ENCODE data around the gene RASGRP3.

GRCh38 chr2:33518200-33518599 is 41.8 kb downstream of the RASGRP3 start:
- TF ChIP-seq TEAD4 (IDR thresholded peaks at IDR 0.05; ENCODE audit: borderline replicate concordance, insufficient read depth) (no peak), POLR2AphosphoS5 (IDR thresholded peaks at IDR 0.05; ENCODE audit: low read depth, low read length) (no peak), EP300 (IDR thresholded peaks at IDR 0.05; ENCODE audit: borderline replicate concordance in 1 of 2, low read depth in 1 of 2, low read length in 1 of 2) (no peak), REST (IDR thresholded peaks at IDR 0.05; ENCODE audit: low read depth, low read length) (no peak), NFIC (IDR thresholded peaks at IDR 0.05; ENCODE audit: borderline replicate concordance) (no peak), CHD2 (IDR thresholded peaks at IDR 0.05; ENCODE audit: low read length, partially characterized antibody) (no peak), CTCF (IDR thresholded peaks at IDR 0.05) (no peak), TAF1 (IDR thresholded peaks at IDR 0.05; ENCODE audit: borderline replicate concordance, low read depth, low read length) (no peak), FOSL2 (IDR thresholded peaks at IDR 0.05; ENCODE audit: borderline replicate concordance, low read depth) (no peak), YY1 (IDR thresholded peaks at IDR 0.05; ENCODE audit: low read depth) (no peak)

Data from SK-N-SH (cell line).